Neural cell (in vitro differentiated cells): ENCODE measurements around the gene B3GNT3.

Source experiments
- POLR2AphosphoS5 ChIP-seq: IDR thresholded peaks from 2 replicates; pipeline ENCODE4 v1.6.1; 2012
- SMC3 ChIP-seq: fragments of 450-650 bp; conservative IDR thresholded peaks from 2 replicates; pipeline ENCODE4 v1.6.1; 2014; ENCODE audit warnings: antibody characterized with exemption, mild to moderate bottlenecking, moderate library complexity; ENCODE audit not compliant: poor library complexity
- TF ChIP-seq, protein P1 (sequence below): fragments of 450-650 bp; IDR thresholded peaks from 2 replicates; pipeline ENCODE4 v1.5.1; 2014; ENCODE audit warnings: antibody characterized with exemption, mild to moderate bottlenecking, moderate library complexity; ENCODE audit not compliant: poor library complexity, severe bottlenecking

GRCh38 chr19:17826508-17827056 is 31.6 kb downstream of the B3GNT3 start:
- TF ChIP-seq SMC3: no peak
- TF ChIP-seq, protein P1, sequence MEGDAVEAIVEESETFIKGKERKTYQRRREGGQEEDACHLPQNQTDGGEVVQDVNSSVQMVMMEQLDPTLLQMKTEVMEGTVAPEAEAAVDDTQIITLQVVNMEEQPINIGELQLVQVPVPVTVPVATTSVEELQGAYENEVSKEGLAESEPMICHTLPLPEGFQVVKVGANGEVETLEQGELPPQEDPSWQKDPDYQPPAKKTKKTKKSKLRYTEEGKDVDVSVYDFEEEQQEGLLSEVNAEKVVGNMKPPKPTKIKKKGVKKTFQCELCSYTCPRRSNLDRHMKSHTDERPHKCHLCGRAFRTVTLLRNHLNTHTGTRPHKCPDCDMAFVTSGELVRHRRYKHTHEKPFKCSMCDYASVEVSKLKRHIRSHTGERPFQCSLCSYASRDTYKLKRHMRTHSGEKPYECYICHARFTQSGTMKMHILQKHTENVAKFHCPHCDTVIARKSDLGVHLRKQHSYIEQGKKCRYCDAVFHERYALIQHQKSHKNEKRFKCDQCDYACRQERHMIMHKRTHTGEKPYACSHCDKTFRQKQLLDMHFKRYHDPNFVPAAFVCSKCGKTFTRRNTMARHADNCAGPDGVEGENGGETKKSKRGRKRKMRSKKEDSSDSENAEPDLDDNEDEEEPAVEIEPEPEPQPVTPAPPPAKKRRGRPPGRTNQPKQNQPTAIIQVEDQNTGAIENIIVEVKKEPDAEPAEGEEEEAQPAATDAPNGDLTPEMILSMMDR: no peak
- no peak for TF ChIP-seq POLR2AphosphoS5
